CD8-positive, alpha-beta memory T cell (primary cell): ENCODE results near the gene DHX32. TPM values are rescaled to one million over a fixed set of nuclear protein-coding genes. Genes with fewer than 3 reads are reported as not detected.
"Not testable (repeated sequence)": the region's sequence is repeated elsewhere in the genome, so short reads cannot be mapped to it uniquely, and the experiment has no call there.

Experiments used
- CTCF ChIA-PET: fragments of 350-600 bp; sonication (Branson Sonifier 250); formaldehyde crosslinking; loops from one replicate; lab custom pipeline; 2021; ENCODE audit warnings: antibody characterized with exemption; lab: Charles Lee
- POLR2A ChIA-PET: fragments of 350-600 bp; sonication (Branson Sonifier 250); formaldehyde crosslinking; loops from one replicate; lab custom pipeline; 2021; ENCODE audit warnings: antibody characterized with exemption; lab: Charles Lee
- DNase-seq, 5 donors: peaks; one replicate each; pipeline versions ENCODE4 v3.0.0 to v3.0.0-alpha.2; 2020 to 2022; ENCODE audit warnings: mixed read lengths in 1 of 5
- H3K27ac ChIP-seq: one replicate; pipeline ENCODE4 v1.7.0; 2013; ENCODE audit warnings: low read depth, mild to moderate bottlenecking, low read length, moderate library complexity
- H3K27me3 ChIP-seq: 2 replicates; pipeline ENCODE4 v1.7.0; 2013; ENCODE audit warnings: low read length, mild to moderate bottlenecking; ENCODE audit not compliant: insufficient read depth, poor library complexity, severe bottlenecking
- H3K36me3 ChIP-seq: 2 replicates; pipeline ENCODE4 v1.7.0; 2013; ENCODE audit warnings: mild to moderate bottlenecking, low read length, moderate library complexity; ENCODE audit not compliant: insufficient read depth
- H3K4me1 ChIP-seq: 2 replicates; pipeline ENCODE4 v1.7.0; 2013; ENCODE audit warnings: mild to moderate bottlenecking, low read length, moderate library complexity; ENCODE audit not compliant: insufficient read depth
- H3K4me3 ChIP-seq: 2 replicates; pipeline ENCODE4 v1.7.0; 2013; ENCODE audit warnings: mild to moderate bottlenecking, low read length
- H3K9me3 ChIP-seq: 2 replicates; pipeline ENCODE4 v1.7.0; 2013; ENCODE audit warnings: mild to moderate bottlenecking, low read length
- H3K27ac Mint-ChIP-seq, 8 donors: one replicate each; pipeline ENCODE4 v1.8.0; 2020 to 2021; ENCODE audit warnings: mixed read lengths in 8 of 8, mild to moderate bottlenecking in 6 of 8, inconsistent platforms in 3 of 8, moderate library complexity in 3 of 8
- H3K27me3 Mint-ChIP-seq, 2 donors: one replicate each; pipeline ENCODE4 v1.8.0; 2020 to 2021; ENCODE audit warnings: mixed read lengths in 2 of 2, mild to moderate bottlenecking in 1 of 2, moderate library complexity in 1 of 2
- H3K36me3 Mint-ChIP-seq, 3 donors: one replicate each; pipeline ENCODE4 v1.8.0; 2020 to 2021; ENCODE audit warnings: mixed read lengths in 3 of 3, inconsistent platforms in 1 of 3, mild to moderate bottlenecking in 1 of 3
- H3K4me1 Mint-ChIP-seq, 3 donors: one replicate each; pipeline ENCODE4 v1.8.0; 2020 to 2021; ENCODE audit warnings: mixed read lengths in 3 of 3, inconsistent platforms in 1 of 3, mild to moderate bottlenecking in 1 of 3
- H3K4me3 Mint-ChIP-seq, 7 donors: one replicate each; pipeline ENCODE4 v1.8.0; 2020 to 2021; ENCODE audit warnings: mixed read lengths in 7 of 7, mild to moderate bottlenecking in 6 of 7, moderate library complexity in 4 of 7, inconsistent platforms in 2 of 7
- H3K9me3 Mint-ChIP-seq, 5 donors: one replicate each; pipeline ENCODE4 v1.8.0; 2020 to 2022; ENCODE audit warnings: mixed read lengths in 5 of 5, mild to moderate bottlenecking in 3 of 5, moderate library complexity in 2 of 5, inconsistent platforms in 1 of 5
- polyA plus RNA-seq: library from polyadenylated mRNA; unstranded; fragments of 300-500 nt; fragmentation: Illumina TruSeq; gene quantifications from one replicate; pipeline ENCODE4 v1.2.3, GENCODE V29; 2021
- total RNA-seq, 2 experiments: library from RNA; stranded (reverse); gene quantifications; one replicate each; pipeline ENCODE4 v1.2.3, GENCODE V29; 2021

Gene DHX32
- total and polyA plus RNA-seq, 3 experiments from 2014 or later = 8.4 to 11.0 (median 10.7) TPM

- ChIA-PET POLR2A (no interaction called here), CTCF (no interaction called here)
- Histone ChIP-seq H3K27me3 (no peaks in the 10 kb centered on the region), H3K4me1 (no peaks in the 10 kb centered on the region), H3K4me3 (no peak overlapping the region), H3K9me3 (no peaks in the 10 kb centered on the region), H3K27ac (no peak overlapping the region), H3K36me3 (no peaks in the 10 kb centered on the region)
- Mint-ChIP-seq H3K4me3 (no peak overlapping the region), H3K27ac (no peak overlapping the region), H3K36me3 (no peaks in the 10 kb centered on the region), H3K4me1 (no peaks in the 10 kb centered on the region), H3K27me3 (peaks cover 0 to 26% of the 10 kb centered on the region in 2 donors), H3K9me3 (peaks cover 0 to 6% (median 0%) of the 10 kb centered on the region in 5 donors)
- DNase-seq = no peak
These were observed 35.9 kb upstream of the DHX32 start for GRCh38 chr10:125916977-125917376.

DNA sequence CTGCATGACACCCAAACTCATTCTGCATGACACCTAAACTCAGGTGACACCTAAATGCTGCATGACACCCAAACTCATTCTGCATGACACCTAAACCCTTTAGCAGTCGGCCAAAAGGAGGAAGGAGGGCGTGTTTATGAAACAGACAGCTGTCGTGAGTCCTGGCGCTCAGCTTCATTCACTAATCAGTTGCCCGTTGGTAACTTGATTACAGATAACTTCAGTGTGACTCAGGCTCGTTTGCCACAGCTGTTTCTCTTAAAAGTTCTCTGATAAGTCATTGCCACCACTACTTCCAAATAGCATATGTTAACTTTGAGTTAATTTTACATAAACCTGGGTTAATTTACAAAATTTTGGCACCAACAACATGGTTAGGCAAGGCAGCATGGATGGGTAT lies 32.2 kb upstream of the DHX32 start:
- H3K27ac Mint-ChIP-seq, H3K4me1 Mint-ChIP-seq, H3K27ac ChIP-seq, H3K27me3 ChIP-seq, DNase-seq, POLR2A ChIA-PET, H3K36me3 Mint-ChIP-seq, H3K9me3 ChIP-seq, H3K4me1 ChIP-seq, H3K36me3 ChIP-seq, CTCF ChIA-PET, H3K9me3 Mint-ChIP-seq, H3K4me3 Mint-ChIP-seq, H3K4me3 ChIP-seq: not testable (repeated sequence)
- peaks cover 2 to 31% of the 10 kb centered on the region in 2 donors for H3K27me3 Mint-ChIP-seq

- peaks cover 0 to 2% (median 0%) of the 10 kb centered on the region in 5 donors for H3K9me3 Mint-ChIP-seq
- H3K9me3 ChIP-seq = no peaks in the 10 kb centered on the region
- POLR2A ChIA-PET = no interaction called here
These were observed 30.9 kb upstream of the DHX32 start for GRCh38 chr10:125911990-125912389.

DNA sequence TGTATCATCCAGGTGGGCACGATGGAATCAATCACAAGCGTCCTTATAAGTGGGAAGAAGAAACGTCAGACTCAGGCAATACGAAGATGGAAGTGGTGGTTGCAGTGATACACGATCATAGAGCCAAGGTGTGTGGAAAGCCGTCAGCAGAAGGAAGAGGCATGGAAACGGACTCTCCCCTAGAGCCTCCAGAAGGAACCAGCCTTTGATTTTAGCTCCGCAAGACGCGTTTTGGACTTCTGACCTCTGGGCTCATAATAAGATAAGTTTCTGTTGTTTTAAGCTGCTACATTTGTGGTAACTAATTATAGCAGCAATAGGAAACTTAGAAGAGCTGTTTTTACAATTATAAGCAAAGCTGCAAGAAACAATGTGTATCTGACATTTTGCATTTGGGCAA lies 30.1 kb upstream of the DHX32 start:
- H3K9me3 Mint-ChIP-seq = peaks cover 0 to 2% (median 0%) of the 10 kb centered on the region in 5 donors
- ChIA-PET CTCF (no interaction called here), POLR2A (no interaction called here)
- H3K27me3 ChIP-seq = no peaks in the 10 kb centered on the region
- no peaks in the 10 kb centered on the region for H3K4me1 Mint-ChIP-seq
- H3K9me3 ChIP-seq = no peaks in the 10 kb centered on the region
- H3K36me3 Mint-ChIP-seq = no peaks in the 10 kb centered on the region
- H3K4me3 ChIP-seq = no peak overlapping the region
- no peak for DNase-seq
- H3K36me3 ChIP-seq = no peaks in the 10 kb centered on the region
- peak overlapping the region in 1 of 8 donors; percentile 5 for H3K27ac Mint-ChIP-seq
- no peak overlapping the region for H3K27ac ChIP-seq
- no peaks in the 10 kb centered on the region for H3K4me1 ChIP-seq
- no peak overlapping the region for H3K4me3 Mint-ChIP-seq
- peaks cover 2 to 33% of the 10 kb centered on the region in 2 donors for H3K27me3 Mint-ChIP-seq

More at GRCh38 chr10:125911990-125912389, 30.9 kb upstream of the DHX32 start:
- Histone ChIP-seq H3K4me1 (no peaks in the 10 kb centered on the region), H3K27ac (no peak overlapping the region), H3K27me3 (no peaks in the 10 kb centered on the region), H3K4me3 (no peak overlapping the region), H3K36me3 (no peaks in the 10 kb centered on the region)
- no peak for DNase-seq
- Mint-ChIP-seq H3K27me3 (peaks cover 2 to 33% of the 10 kb centered on the region in 2 donors), H3K4me1 (no peaks in the 10 kb centered on the region), H3K36me3 (no peaks in the 10 kb centered on the region), H3K27ac (no peak overlapping the region), H3K4me3 (no peak overlapping the region)
- CTCF ChIA-PET = no interaction called here

DNA sequence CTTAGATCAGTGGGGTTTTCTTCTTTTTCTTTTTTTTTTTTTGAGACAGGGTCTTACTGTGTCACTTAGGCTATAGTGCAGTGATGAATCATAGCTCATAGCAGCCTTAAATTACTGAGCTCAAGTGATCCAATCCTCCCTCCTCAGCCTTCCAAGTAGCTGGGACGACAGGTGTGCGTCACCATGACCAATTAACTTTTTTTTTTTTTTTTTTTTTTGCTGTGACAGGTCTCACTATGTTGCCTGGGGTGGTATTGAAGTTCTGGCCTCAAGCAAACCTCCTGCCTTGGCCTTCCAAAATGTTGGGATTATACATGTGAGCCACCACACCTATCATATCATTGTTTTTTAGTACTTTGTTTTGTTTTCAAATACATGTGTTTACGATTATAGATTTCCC lies 28.4 kb upstream of the DHX32 start:
- H3K27me3 Mint-ChIP-seq = peaks cover 2 to 37% of the 10 kb centered on the region in 2 donors
- H3K4me3 ChIP-seq, DNase-seq, POLR2A ChIA-PET, H3K27ac ChIP-seq, H3K36me3 Mint-ChIP-seq, H3K4me3 Mint-ChIP-seq, H3K36me3 ChIP-seq, CTCF ChIA-PET, H3K4me1 Mint-ChIP-seq, H3K9me3 Mint-ChIP-seq, H3K9me3 ChIP-seq, H3K27me3 ChIP-seq, H3K4me1 ChIP-seq: not testable (repeated sequence)
- peak overlapping the region in 1 of 8 donors; percentile 16 for H3K27ac Mint-ChIP-seq

DNA sequence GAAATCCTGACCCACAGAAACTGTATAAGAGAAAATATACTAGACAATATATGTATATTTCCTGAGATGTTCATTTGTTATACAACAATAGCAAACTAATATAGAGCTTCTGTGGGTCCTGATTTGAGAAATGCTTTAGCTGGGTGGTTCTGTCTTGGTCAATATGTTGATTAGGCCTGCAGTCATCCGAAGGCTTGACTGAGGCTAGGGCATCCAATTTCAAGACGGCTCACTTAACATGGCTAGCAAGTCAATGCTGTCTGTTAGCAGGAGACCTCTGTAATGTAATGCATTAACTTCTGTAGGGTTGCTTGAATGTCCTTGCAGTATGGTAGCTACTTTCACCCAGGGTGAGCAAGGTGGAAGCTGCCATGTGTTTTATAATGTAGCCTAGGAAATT lies 27.7 kb upstream of the DHX32 start:
- H3K9me3 Mint-ChIP-seq, H3K4me3 Mint-ChIP-seq, H3K27ac ChIP-seq, H3K4me3 ChIP-seq, H3K36me3 ChIP-seq, CTCF ChIA-PET, H3K9me3 ChIP-seq, DNase-seq, H3K27ac Mint-ChIP-seq, H3K4me1 Mint-ChIP-seq, H3K27me3 ChIP-seq, H3K4me1 ChIP-seq, POLR2A ChIA-PET, H3K36me3 Mint-ChIP-seq: not testable (repeated sequence)
- H3K27me3 Mint-ChIP-seq = peaks cover 2 to 30% of the 10 kb centered on the region in 2 donors

DNA sequence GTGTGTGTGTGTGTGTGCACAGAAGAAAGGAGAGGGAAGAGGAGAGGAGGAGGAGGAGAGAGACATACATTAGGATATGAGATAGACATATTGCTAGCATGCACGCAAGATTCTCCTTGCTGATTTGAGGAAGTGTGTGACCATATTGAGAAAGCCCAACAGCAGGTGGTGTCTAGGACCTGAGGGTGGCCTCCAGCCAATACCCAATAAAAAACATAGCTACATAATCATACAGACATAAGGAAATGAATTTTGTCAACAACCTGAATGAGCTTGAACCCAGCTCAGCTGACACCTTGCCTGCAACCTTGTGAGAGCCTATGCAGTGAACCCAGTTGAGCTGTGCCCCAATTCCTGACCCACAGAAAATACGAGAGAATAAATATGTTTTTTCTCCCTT lies 26.5 kb upstream of the DHX32 start:
- H3K27ac Mint-ChIP-seq, H3K9me3 ChIP-seq, POLR2A ChIA-PET, H3K27me3 ChIP-seq, DNase-seq, H3K36me3 ChIP-seq, CTCF ChIA-PET, H3K36me3 Mint-ChIP-seq, H3K9me3 Mint-ChIP-seq, H3K27ac ChIP-seq, H3K4me1 ChIP-seq, H3K4me1 Mint-ChIP-seq, H3K4me3 ChIP-seq, H3K4me3 Mint-ChIP-seq: not testable (repeated sequence)
- peaks cover 2 to 23% of the 10 kb centered on the region in 2 donors for H3K27me3 Mint-ChIP-seq

- H3K27ac ChIP-seq, H3K27ac Mint-ChIP-seq, H3K4me1 ChIP-seq, CTCF ChIA-PET, H3K36me3 ChIP-seq, H3K9me3 ChIP-seq, H3K9me3 Mint-ChIP-seq, H3K4me1 Mint-ChIP-seq, H3K4me3 Mint-ChIP-seq, H3K4me3 ChIP-seq, POLR2A ChIA-PET, DNase-seq, H3K36me3 Mint-ChIP-seq, H3K27me3 ChIP-seq: not testable (repeated sequence)
- H3K27me3 Mint-ChIP-seq = peaks cover 3 to 28% of the 10 kb centered on the region in 2 donors
These were observed 24.2 kb upstream of the DHX32 start for GRCh38 chr10:125905069-125905994.
